ENCODE results near the gene FHOD3.

The FHOD3 gene

GRCh38 chr18:36321658-36322407, 24.3 kb downstream of the FHOD3 start:
- no peak for DNase-seq

- DNase-seq: no peak
Measured at GRCh38 chr18:36322408-36322728, 24.9 kb downstream of the FHOD3 start.

GRCh38 chr18:36322734-36323133, 25.2 kb downstream of the FHOD3 start:
- no peak for DNase-seq

- no peak for DNase-seq
Measured at GRCh38 chr18:36323421-36323820, 25.9 kb downstream of the FHOD3 start.

GRCh38 chr18:36325846-36326245, 28.3 kb downstream of the FHOD3 start:
- no peak for DNase-seq

- DNase-seq: no peak
Measured at GRCh38 chr18:36326771-36327170, 29.3 kb downstream of the FHOD3 start.

GRCh38 chr18:36327352-36328316, 30.1 kb downstream of the FHOD3 start:
- no peak for DNase-seq

- DNase-seq: no peak
Measured at GRCh38 chr18:36328385-36328858, 30.9 kb downstream of the FHOD3 start.

GRCh38 chr18:36328916-36329315, 31.4 kb downstream of the FHOD3 start:
- DNase-seq: no peak

- no peak for DNase-seq
Measured at GRCh38 chr18:36329684-36330434, 32.3 kb downstream of the FHOD3 start.

- no peak for DNase-seq
Measured at GRCh38 chr18:36330435-36331052, 33.0 kb downstream of the FHOD3 start.

GRCh38 chr18:36331521-36331971, 34.0 kb downstream of the FHOD3 start:
- no peak for DNase-seq

- DNase-seq: no peak
Measured at GRCh38 chr18:36333414-36333813, 35.9 kb downstream of the FHOD3 start.

- no peak for DNase-seq
Measured at GRCh38 chr18:36334798-36335197, 37.3 kb downstream of the FHOD3 start.

GRCh38 chr18:36335476-36336279, 38.2 kb downstream of the FHOD3 start:
- no peak for DNase-seq

GRCh38 chr18:36337679-36338402, 40.3 kb downstream of the FHOD3 start:
- no peak for DNase-seq

GRCh38 chr18:36338403-36338933, 41.0 kb downstream of the FHOD3 start:
- no peak for DNase-seq

- DNase-seq: no peak
Measured at GRCh38 chr18:36340246-36340645, 42.7 kb downstream of the FHOD3 start.

- DNase-seq: no peak
Measured at GRCh38 chr18:36341944-36342343, 44.4 kb downstream of the FHOD3 start.

Measured in amygdala (tissue), 56 donors.